GM12892 (cell line): ENCODE data around the gene KCNJ1.

Source experiments
- POLR2A ChIP-seq: IDR thresholded peaks from 2 replicates; pipeline ENCODE4 v1.6.1; 2011; ENCODE audit warnings: low read depth, low read length, control low read depth
- TAF1 ChIP-seq: IDR thresholded peaks from 2 replicates; pipeline ENCODE4 v1.6.1; 2011; ENCODE audit warnings: low read depth, mild to moderate bottlenecking, control low read depth, low read length, borderline replicate concordance

GRCh38 chr11:128800871-128801417, 66.2 kb downstream of the KCNJ1 start:
- TF ChIP-seq TAF1 = no peak
- TF ChIP-seq POLR2A = no peak
